ENCODE measurements around the gene STK32C. TPM values are rescaled to one million over a fixed set of nuclear protein-coding genes. Genes with fewer than 3 reads are reported as not detected.

The STK32C gene
- total RNA-seq, 1 donor from 2014 or later = 12.9 TPM

DNA sequence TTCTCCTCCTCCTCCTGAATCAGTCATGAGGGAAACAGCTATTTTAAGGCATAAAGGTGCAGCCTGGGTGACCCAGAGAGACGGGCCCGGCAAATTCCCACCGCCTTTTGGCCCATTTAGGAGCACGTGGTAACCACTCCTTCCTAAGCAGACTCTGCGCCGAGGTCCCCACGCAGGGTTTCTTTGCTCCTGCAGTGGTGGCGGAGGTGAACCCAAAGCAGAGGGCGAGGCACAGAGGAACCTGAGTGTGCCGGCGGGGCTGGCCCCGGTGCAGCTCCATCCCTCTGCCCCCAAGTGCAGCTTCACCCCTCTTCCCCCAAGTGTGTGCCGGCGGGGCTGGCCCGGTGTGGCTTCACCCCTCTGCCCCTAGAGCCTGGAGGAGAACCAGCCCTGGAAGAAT is 70.4 kb downstream of the STK32C start:
- H3K9me3 Mint-ChIP-seq = no peaks in the 10 kb centered on the region
- no peaks in the 10 kb centered on the region for H3K27me3 Mint-ChIP-seq
- TF ChIP-seq, protein P1, sequence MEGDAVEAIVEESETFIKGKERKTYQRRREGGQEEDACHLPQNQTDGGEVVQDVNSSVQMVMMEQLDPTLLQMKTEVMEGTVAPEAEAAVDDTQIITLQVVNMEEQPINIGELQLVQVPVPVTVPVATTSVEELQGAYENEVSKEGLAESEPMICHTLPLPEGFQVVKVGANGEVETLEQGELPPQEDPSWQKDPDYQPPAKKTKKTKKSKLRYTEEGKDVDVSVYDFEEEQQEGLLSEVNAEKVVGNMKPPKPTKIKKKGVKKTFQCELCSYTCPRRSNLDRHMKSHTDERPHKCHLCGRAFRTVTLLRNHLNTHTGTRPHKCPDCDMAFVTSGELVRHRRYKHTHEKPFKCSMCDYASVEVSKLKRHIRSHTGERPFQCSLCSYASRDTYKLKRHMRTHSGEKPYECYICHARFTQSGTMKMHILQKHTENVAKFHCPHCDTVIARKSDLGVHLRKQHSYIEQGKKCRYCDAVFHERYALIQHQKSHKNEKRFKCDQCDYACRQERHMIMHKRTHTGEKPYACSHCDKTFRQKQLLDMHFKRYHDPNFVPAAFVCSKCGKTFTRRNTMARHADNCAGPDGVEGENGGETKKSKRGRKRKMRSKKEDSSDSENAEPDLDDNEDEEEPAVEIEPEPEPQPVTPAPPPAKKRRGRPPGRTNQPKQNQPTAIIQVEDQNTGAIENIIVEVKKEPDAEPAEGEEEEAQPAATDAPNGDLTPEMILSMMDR (conservative IDR thresholded peaks at IDR 0.05) = no peak
- no peak overlapping the region for H3K4me3 Mint-ChIP-seq
- H3K4me1 Mint-ChIP-seq (ENCODE audit: unreplicated experiment) = peaks cover 18% of the 10 kb centered on the region
- H3K27ac Mint-ChIP-seq = no peak overlapping the region
- no peak for DNase-seq (ENCODE audit: extremely low spot score, unreplicated experiment)
- H3K36me3 Mint-ChIP-seq = no peaks in the 10 kb centered on the region

DNA sequence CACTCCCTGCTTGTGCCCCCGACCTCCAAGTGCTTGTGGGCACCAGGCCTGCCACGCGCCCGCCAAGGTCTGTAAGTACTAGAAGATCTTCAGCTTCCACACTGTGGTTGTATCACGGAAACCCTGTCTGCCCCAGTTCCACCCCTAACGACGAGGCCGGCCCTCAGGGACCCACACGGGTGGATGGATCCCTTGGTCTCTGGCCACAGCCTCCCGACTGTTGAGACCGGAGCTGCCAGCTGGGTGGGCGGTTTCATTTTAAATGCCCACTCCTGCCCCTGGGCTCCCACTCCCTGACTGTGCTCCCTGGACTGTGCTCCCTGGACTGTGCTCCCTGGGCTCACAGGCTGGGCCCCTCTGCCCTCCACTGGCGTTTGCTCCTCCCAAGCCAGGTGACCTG is 70.9 kb downstream of the STK32C start:
- TF ChIP-seq, protein P1 (conservative IDR thresholded peaks at IDR 0.05) = no peak
- Mint-ChIP-seq H3K9me3 (no peaks in the 10 kb centered on the region), H3K27ac (no peak overlapping the region), H3K27me3 (no peaks in the 10 kb centered on the region), H3K4me3 (no peak overlapping the region), H3K36me3 (no peaks in the 10 kb centered on the region), H3K4me1 (ENCODE audit: unreplicated experiment) (peaks cover 18% of the 10 kb centered on the region)
- no peak for DNase-seq (ENCODE audit: extremely low spot score, unreplicated experiment)

DNA sequence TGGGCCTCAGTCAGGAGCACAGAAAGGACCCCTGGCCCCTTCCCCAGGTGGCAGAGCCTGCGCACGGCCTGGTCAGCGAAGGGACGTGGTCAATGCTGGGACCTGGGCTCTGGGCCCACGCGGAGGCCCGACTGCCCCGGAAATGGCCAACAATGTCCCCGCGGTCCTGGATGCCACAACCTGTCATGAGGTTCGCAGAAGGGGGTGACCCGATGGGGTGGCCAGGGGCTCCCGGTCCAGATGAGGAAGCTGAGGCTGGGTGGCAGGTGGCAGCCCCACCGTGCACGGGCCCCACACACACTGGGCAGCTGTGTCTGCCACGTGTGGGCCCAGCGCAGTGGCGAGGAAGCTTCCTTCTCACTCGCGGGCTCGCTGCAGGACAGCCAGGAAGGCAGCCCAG is 71.6 kb downstream of the STK32C start:
- H3K27ac Mint-ChIP-seq = no peak overlapping the region

DNA sequence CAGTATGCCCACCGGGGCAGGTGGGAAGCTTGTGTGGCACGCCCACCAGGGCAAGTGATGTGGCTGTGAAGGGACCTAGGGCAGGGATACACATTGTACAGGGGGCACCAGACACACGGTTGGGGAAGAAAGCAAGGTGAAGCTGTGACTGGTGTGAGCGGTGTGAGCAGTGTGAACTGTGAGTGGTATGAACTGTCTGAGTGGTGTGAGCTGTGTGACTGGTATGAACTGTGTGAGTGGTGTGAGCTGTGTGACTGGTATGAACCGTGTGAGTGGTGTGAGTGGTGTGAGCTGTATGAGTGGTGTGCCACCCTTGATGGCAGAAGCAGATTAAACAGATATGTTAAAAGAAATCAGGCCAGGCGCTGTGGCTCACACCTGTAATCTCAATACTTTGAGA is 72.9 kb downstream of the STK32C start:
- no peak overlapping the region for H3K27ac Mint-ChIP-seq

More for the DNA sequence above, 71.6 kb downstream of the STK32C start:
- Mint-ChIP-seq H3K27me3 (no peaks in the 10 kb centered on the region), H3K36me3 (no peaks in the 10 kb centered on the region), H3K4me3 (no peak overlapping the region), H3K9me3 (no peaks in the 10 kb centered on the region), H3K4me1 (ENCODE audit: unreplicated experiment) (peaks cover 18% of the 10 kb centered on the region)
- TF ChIP-seq, protein P1 (conservative IDR thresholded peaks at IDR 0.05) = no peak
- no peak for DNase-seq (ENCODE audit: extremely low spot score, unreplicated experiment)

DNA sequence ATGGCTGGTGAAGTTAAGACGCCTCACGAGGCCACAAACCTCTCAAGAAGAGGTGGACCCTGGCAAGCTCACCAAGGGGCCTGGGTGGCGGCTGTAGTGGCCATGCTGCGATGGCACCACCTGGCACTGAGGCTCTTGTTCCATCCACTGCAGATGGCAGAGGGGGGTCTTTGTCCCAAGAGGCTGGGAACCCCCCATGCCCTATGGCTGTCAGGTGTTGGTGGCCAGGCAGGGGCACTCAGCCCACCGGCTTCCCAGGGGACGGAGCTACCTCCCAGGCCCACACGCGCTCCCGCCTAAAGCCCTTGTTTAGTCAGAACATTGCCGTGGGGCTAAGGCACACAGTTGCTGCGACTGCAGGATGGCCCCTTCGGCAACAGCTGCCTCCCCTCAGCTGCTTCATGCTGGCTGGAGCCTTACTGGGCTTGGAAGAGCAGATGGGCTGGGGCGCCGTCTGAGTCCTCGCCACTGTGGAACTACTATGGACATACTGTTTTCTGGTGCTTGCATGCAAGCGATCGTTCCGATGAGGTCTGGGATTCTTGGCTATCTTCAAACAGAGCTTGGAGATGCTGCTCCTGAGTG is 74.2 kb downstream of the STK32C start:
- H3K4me1 Mint-ChIP-seq (ENCODE audit: unreplicated experiment) = peaks cover 11% of the 10 kb centered on the region
- no peak for DNase-seq (ENCODE audit: extremely low spot score, unreplicated experiment)
- TF ChIP-seq, protein P1 (conservative IDR thresholded peaks at IDR 0.05) = no peak
- H3K27ac Mint-ChIP-seq = no peak overlapping the region
- no peaks in the 10 kb centered on the region for H3K36me3 Mint-ChIP-seq
- no peak overlapping the region for H3K4me3 Mint-ChIP-seq
- H3K9me3 Mint-ChIP-seq = no peaks in the 10 kb centered on the region
- H3K27me3 Mint-ChIP-seq = no peaks in the 10 kb centered on the region

More for the DNA sequence above, 72.9 kb downstream of the STK32C start:
- Mint-ChIP-seq H3K9me3 (no peaks in the 10 kb centered on the region), H3K27me3 (no peaks in the 10 kb centered on the region), H3K36me3 (no peaks in the 10 kb centered on the region), H3K4me3 (no peak overlapping the region), H3K4me1 (ENCODE audit: unreplicated experiment) (peaks cover 18% of the 10 kb centered on the region)
- TF ChIP-seq, protein P1 (conservative IDR thresholded peaks at IDR 0.05) = no peak
- DNase-seq (ENCODE audit: extremely low spot score, unreplicated experiment) = no peak

DNA sequence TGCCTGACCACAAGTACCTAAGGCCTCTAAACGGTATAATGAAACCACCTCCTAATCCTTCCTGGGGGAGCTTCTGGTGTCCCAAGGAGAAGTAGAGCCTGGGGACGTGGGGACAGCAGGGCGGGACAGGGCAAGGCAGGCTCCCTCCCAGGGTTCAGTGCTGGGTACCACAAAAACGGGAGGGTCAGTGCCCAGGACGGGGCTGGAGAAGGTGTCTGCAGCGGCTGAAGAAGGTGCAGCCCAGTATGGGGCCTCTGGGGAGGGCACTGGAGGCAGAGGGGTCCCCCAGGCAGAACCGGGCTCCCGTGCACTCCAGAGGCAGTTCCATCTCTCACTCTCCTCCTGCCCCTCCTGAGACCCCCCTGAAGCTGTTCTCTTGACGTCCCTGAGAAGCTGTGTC is 74.8 kb downstream of the STK32C start:
- Mint-ChIP-seq H3K36me3 (no peaks in the 10 kb centered on the region), H3K27ac (no peak overlapping the region), H3K27me3 (no peaks in the 10 kb centered on the region), H3K9me3 (no peaks in the 10 kb centered on the region), H3K4me1 (ENCODE audit: unreplicated experiment) (peaks cover 5% of the 10 kb centered on the region), H3K4me3 (no peak overlapping the region)
- TF ChIP-seq, protein P1 (conservative IDR thresholded peaks at IDR 0.05) = no peak
- DNase-seq (ENCODE audit: extremely low spot score, unreplicated experiment) = no peak
